Measurements from ENCODE around the gene GLDN. TPM values are rescaled to one million over a fixed set of nuclear protein-coding genes. Genes with fewer than 3 reads are reported as not detected.

Gene GLDN
- total RNA-seq, 1 donor from 2014 or later: 0.09 TPM

GRCh38 chr15:51307325-51307724 is 34.1 kb upstream of the GLDN start:
- no peaks in the 10 kb centered on the region for H3K9me3 ChIP-seq (ENCODE audit: insufficient read depth, low read depth, low read length)
- no peak for TF ChIP-seq CTCF (IDR thresholded peaks at IDR 0.05; ENCODE audit: insufficient read depth, low read depth, low read length)
- no peak for TF ChIP-seq EZH2 (IDR thresholded peaks at IDR 0.05; ENCODE audit: insufficient read depth, low read length)

GRCh38 chr15:51307811-51308210 is 33.6 kb upstream of the GLDN start:
- no peak overlapping the region for H3K4me2 ChIP-seq (ENCODE audit: low read length)
- H2AFZ ChIP-seq (ENCODE audit: low read depth, low read length): no peak overlapping the region
- no peaks in the 10 kb centered on the region for H3K36me3 ChIP-seq (ENCODE audit: insufficient read depth, low read length)
- H3K9me3 ChIP-seq (ENCODE audit: insufficient read depth, low read depth, low read length): no peaks in the 10 kb centered on the region
- H3K4me1 ChIP-seq (ENCODE audit: insufficient read depth, low read length): peaks cover 24% of the 10 kb centered on the region
- H3K9me3 Mint-ChIP-seq (ENCODE audit: unreplicated experiment): peaks cover 5% of the 10 kb centered on the region
- no peaks in the 10 kb centered on the region for H3K4me1 Mint-ChIP-seq (ENCODE audit: low read depth, unreplicated experiment)
- DNase-seq (ENCODE audit: low read depth): no peak
- TF ChIP-seq EZH2 (IDR thresholded peaks at IDR 0.05; ENCODE audit: insufficient read depth, low read length) (no peak), CTCF (IDR thresholded peaks at IDR 0.05; ENCODE audit: insufficient read depth, low read depth, low read length) (no peak)
- H3K27ac Mint-ChIP-seq (ENCODE audit: unreplicated experiment): no peak overlapping the region
- no peak overlapping the region for H3K4me3 ChIP-seq (ENCODE audit: insufficient read depth, low read depth, low read length)
- H3K9ac ChIP-seq (ENCODE audit: low read length): no peak overlapping the region
- H3K27me3 Mint-ChIP-seq (ENCODE audit: low read depth, unreplicated experiment): peaks cover 28% of the 10 kb centered on the region
- FAIRE-seq: no peak
- no peaks in the 10 kb centered on the region for H3K79me2 ChIP-seq (ENCODE audit: insufficient read depth, low read length)
- H4K20me1 ChIP-seq (ENCODE audit: insufficient read depth, low read length): no peaks in the 10 kb centered on the region
- no peak overlapping the region for H3K4me3 Mint-ChIP-seq (ENCODE audit: unreplicated experiment)
- no peaks in the 10 kb centered on the region for H3K27me3 ChIP-seq (ENCODE audit: insufficient read depth, low read length)
- no peak overlapping the region for H3K27ac ChIP-seq (ENCODE audit: low read depth, low read length)
- H3K36me3 Mint-ChIP-seq (ENCODE audit: low read depth, unreplicated experiment): no peaks in the 10 kb centered on the region

More at GRCh38 chr15:51307325-51307724, 34.1 kb upstream of the GLDN start:
- Mint-ChIP-seq H3K9me3 (ENCODE audit: unreplicated experiment) (peaks cover 5% of the 10 kb centered on the region), H3K4me3 (ENCODE audit: unreplicated experiment) (no peak overlapping the region), H3K27ac (ENCODE audit: unreplicated experiment) (no peak overlapping the region), H3K4me1 (ENCODE audit: low read depth, unreplicated experiment) (no peaks in the 10 kb centered on the region), H3K27me3 (ENCODE audit: low read depth, unreplicated experiment) (peaks cover 31% of the 10 kb centered on the region), H3K36me3 (ENCODE audit: low read depth, unreplicated experiment) (no peaks in the 10 kb centered on the region)
- Histone ChIP-seq H3K4me3 (ENCODE audit: insufficient read depth, low read depth, low read length) (no peak overlapping the region), H3K27me3 (ENCODE audit: insufficient read depth, low read length) (no peaks in the 10 kb centered on the region), H3K9ac (ENCODE audit: low read length) (no peak overlapping the region), H3K36me3 (ENCODE audit: insufficient read depth, low read length) (no peaks in the 10 kb centered on the region), H4K20me1 (ENCODE audit: insufficient read depth, low read length) (no peaks in the 10 kb centered on the region), H3K27ac (ENCODE audit: low read depth, low read length) (no peak overlapping the region), H2AFZ (ENCODE audit: low read depth, low read length) (no peak overlapping the region), H3K4me2 (ENCODE audit: low read length) (no peak overlapping the region), H3K4me1 (ENCODE audit: insufficient read depth, low read length) (peaks cover 19% of the 10 kb centered on the region), H3K79me2 (ENCODE audit: insufficient read depth, low read length) (no peaks in the 10 kb centered on the region)
- FAIRE-seq (no peak), DNase-seq (ENCODE audit: low read depth) (no peak)

DNA sequence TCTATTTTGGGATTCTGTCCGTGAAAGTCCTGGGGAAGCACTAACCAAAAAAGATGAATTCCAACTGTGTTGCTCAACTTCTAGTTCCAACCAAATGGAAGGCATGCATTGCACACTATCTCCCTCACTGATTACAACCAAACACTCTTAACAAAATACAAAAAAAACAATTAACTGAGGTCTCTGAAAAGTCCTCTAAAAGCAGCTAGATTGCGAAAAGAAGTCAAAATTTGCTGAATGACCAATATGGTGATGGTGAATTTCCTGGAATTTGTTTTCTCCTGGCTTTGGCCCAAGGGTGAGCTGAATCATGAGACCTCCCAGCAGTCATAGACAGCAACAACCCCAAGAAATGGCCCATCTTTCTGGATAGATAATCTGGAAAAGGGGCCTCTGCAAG is 31.4 kb upstream of the GLDN start:
- Histone ChIP-seq H4K20me1 (ENCODE audit: insufficient read depth, low read length) (no peaks in the 10 kb centered on the region), H3K79me2 (ENCODE audit: insufficient read depth, low read length) (no peaks in the 10 kb centered on the region), H3K9me3 (ENCODE audit: insufficient read depth, low read depth, low read length) (no peaks in the 10 kb centered on the region), H3K9ac (ENCODE audit: low read length) (no peak overlapping the region), H3K4me2 (ENCODE audit: low read length) (peak overlapping the region; percentile 7), H3K27me3 (ENCODE audit: insufficient read depth, low read length) (no peaks in the 10 kb centered on the region), H3K4me1 (ENCODE audit: insufficient read depth, low read length) (peaks cover 28% of the 10 kb centered on the region), H2AFZ (ENCODE audit: low read depth, low read length) (no peak overlapping the region), H3K4me3 (ENCODE audit: insufficient read depth, low read depth, low read length) (no peak overlapping the region), H3K36me3 (ENCODE audit: insufficient read depth, low read length) (no peaks in the 10 kb centered on the region), H3K27ac (ENCODE audit: low read depth, low read length) (no peak overlapping the region)
- Mint-ChIP-seq H3K36me3 (ENCODE audit: low read depth, unreplicated experiment) (no peaks in the 10 kb centered on the region), H3K4me3 (ENCODE audit: unreplicated experiment) (no peak overlapping the region), H3K4me1 (ENCODE audit: low read depth, unreplicated experiment) (peaks cover 2% of the 10 kb centered on the region), H3K9me3 (ENCODE audit: unreplicated experiment) (peaks cover 6% of the 10 kb centered on the region), H3K27me3 (ENCODE audit: low read depth, unreplicated experiment) (peaks cover 28% of the 10 kb centered on the region), H3K27ac (ENCODE audit: unreplicated experiment) (no peak overlapping the region)
- TF ChIP-seq CTCF (IDR thresholded peaks at IDR 0.05; ENCODE audit: insufficient read depth, low read depth, low read length): no peak
- DNase-seq (ENCODE audit: low read depth) (peak; percentile 57), FAIRE-seq (no peak)

Data from astrocyte (in vitro differentiated cells and primary cell).